NCI-H128 (cell line): ENCODE results near the gene CCDC28B.

Source experiments
- DNase-seq: peaks from one replicate; lab custom pipeline; 2025; ENCODE audit not compliant: unreplicated experiment; lab: John Stamatoyannopoulos, UW

Gene CCDC28B

GRCh38 chr1:32250893-32251716 lies 50.7 kb downstream of the CCDC28B start, which contains the start of gene LCK:
TSS of gene LCK (plus strand) at chr1:32251265. CDS start at chr1:32274330, 23,065 bp downstream.
- DNase-seq: no peak
